Measurements from ENCODE around the gene GTF3C4. TPM values are rescaled to one million over a fixed set of nuclear protein-coding genes. Genes with fewer than 3 reads are reported as not detected.

GTF3C4 gene
- total and polyA plus RNA-seq, 2 of the 8 experiments (the other 6 are each of a cell fraction or from before 2014, with no cell fraction given), result 6.8 to 39.2 TPM

DNA sequence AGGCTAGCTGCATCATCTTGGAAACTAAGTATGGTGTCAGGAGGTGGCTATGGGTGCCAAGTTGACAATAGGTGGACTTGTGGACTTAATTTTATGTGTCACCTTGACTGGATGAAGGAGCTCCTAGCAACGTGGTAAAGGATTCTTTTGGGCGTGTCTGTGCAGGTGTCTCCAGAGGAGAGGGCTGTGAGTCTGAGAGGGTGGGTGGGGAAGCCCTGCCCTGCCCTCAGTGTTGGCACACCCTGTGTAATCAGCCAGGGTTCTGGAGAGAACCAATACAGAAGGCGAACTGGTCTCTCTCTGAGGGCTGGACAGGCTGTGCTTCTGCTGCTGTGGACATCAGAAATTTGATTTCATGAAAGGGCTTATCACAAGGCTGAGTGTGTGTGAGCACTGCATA lies 61.0 kb downstream of the GTF3C4 start:
- Histone ChIP-seq H2BK5ac (ENCODE audit: low read depth, low read length) (no peak overlapping the region), H3K9me3 (ENCODE audit: insufficient read depth in 2 of 2, low read depth in 1 of 2, low read length in 1 of 2) (no peaks in the 10 kb centered on the region), H2BK20ac (ENCODE audit: low read length) (no peak overlapping the region), H4K20me1 (replicated peaks in 1 of 2; ENCODE audit: control insufficient read depth in 1 of 2, insufficient read depth in 2 of 2, low read length in 2 of 2) (no peaks in the 10 kb centered on the region), H4K8ac (ENCODE audit: extremely low read depth, insufficient read depth, low read length) (no peak overlapping the region), H2BK12ac (ENCODE audit: low read depth, low read length) (no peak overlapping the region), H2BK120ac (replicated peaks; ENCODE audit: low read depth, low read length) (no peak overlapping the region), H3K4me2 (ENCODE audit: insufficient read depth in 1 of 2, low read depth in 2 of 2, low read length in 2 of 2) (no peak overlapping the region), H3K56ac (replicated peaks; ENCODE audit: insufficient read length, low read depth, low read length) (no peak overlapping the region), H3K79me2 (ENCODE audit: control insufficient read depth in 1 of 2, insufficient read depth in 2 of 2, low read length in 2 of 2) (no peaks in the 10 kb centered on the region), H3K23ac (ENCODE audit: insufficient read length) (no peak overlapping the region), H3K18ac (ENCODE audit: extremely low read depth, low read length) (no peak overlapping the region), H3K36me3 (ENCODE audit: control insufficient read depth in 2 of 4, insufficient read depth in 4 of 4, low read length in 3 of 4) (no peaks in the 10 kb centered on the region), H2AFZ (ENCODE audit: low read length) (no peak overlapping the region), H3K27ac (ENCODE audit: low read depth, low read length) (no peak overlapping the region), H2AK5ac (ENCODE audit: low read depth, low read length) (no peak overlapping the region), H3K9ac (replicated peaks in 1 of 4; ENCODE audit: extremely low read depth in 1 of 4, low read depth in 3 of 4, low read length in 3 of 4) (no peak overlapping the region; a peak in 1 of 7 replicates), H3K23me2 (ENCODE audit: low read depth, low read length) (no peaks in the 10 kb centered on the region), H3K79me1 (ENCODE audit: low read depth, low read length) (no peaks in the 10 kb centered on the region), H4K5ac (ENCODE audit: insufficient read length, low read depth, low read length) (no peak overlapping the region), H3K4me3 (ENCODE audit: extremely low read depth in 1 of 4, insufficient read depth in 2 of 4, low read depth in 3 of 4, low read length in 4 of 4) (no peak overlapping the region), H3K14ac (ENCODE audit: insufficient read length) (no peak overlapping the region), H3K4ac (replicated peaks; ENCODE audit: insufficient read length, low read depth, low read length) (no peak overlapping the region), H3K27me3 (replicated peaks in 1 of 4; ENCODE audit: control insufficient read depth in 3 of 4, extremely low read depth in 1 of 4, insufficient read depth in 3 of 4, low read length in 3 of 4) (no peaks in the 10 kb centered on the region; a peak in 1 of 7 replicates), H4K91ac (replicated peaks; ENCODE audit: insufficient read length, low read length) (no peak overlapping the region), H3K4me1 (replicated peaks in 1 of 4; ENCODE audit: control insufficient read depth in 3 of 4, insufficient read depth in 4 of 4, low read length in 3 of 4) (no peaks in the 10 kb centered on the region; a peak in 1 of 7 replicates), H2BK15ac (ENCODE audit: low read length) (no peak overlapping the region)
- no peak for FAIRE-seq
- ChIA-PET CTCF (ENCODE audit: partially characterized antibody) (interaction anchor here (0.6 to 1.0 kb wide), 3 partner anchors 9 to 38 kb away, joined by 3 to 4 read pairs (median 3); no protein-coding TSS in a partner anchor), POLR2A (ENCODE audit: partially characterized antibody) (no interaction called here)
- no peak for DNase-seq (ENCODE audit: low read depth in 1 of 2, low spot score in 2 of 2)
- WGBS, 2 experiments (ENCODE audit: extremely low coverage in 1 of 2, insufficient coverage in 1 of 2, insufficient read length in 1 of 2, insufficient replicate concordance in 2 of 2, low coverage in 1 of 2, low lambda C conversion rate in 2 of 2, missing lambda C conversion rate in 1 of 2), result 87% methylated on average over 3 of the region's 3 CpGs; no CpG with 5 or more reads in 1 of the 2 experiments
- no peak for TF ChIP-seq JUN (IDR thresholded peaks at IDR 0.05; ENCODE audit: low read depth, low read length)
- no peak for TF ChIP-seq POU5F1 (IDR thresholded peaks at IDR 0.05; ENCODE audit: low read depth, low read length)
- no peak for TF ChIP-seq SIRT6 (IDR thresholded peaks at IDR 0.05; ENCODE audit: low read length)
- no peak for TF ChIP-seq KDM5A (IDR thresholded peaks at IDR 0.05; ENCODE audit: low read length)
- no peak for TF ChIP-seq FOSL1 (IDR thresholded peaks at IDR 0.05; ENCODE audit: insufficient read depth, low read depth, low read length)
- no peak for TF ChIP-seq MAFK (IDR thresholded peaks at IDR 0.05; ENCODE audit: low read depth, low read length)
- no peak for TF ChIP-seq GABPA (IDR thresholded peaks at IDR 0.05; ENCODE audit: borderline replicate concordance, insufficient read depth, low read length)
- no peak for TF ChIP-seq SIN3A (conservative IDR thresholded peaks at IDR 0.05 in 1 of 2, IDR thresholded peaks at IDR 0.05 in 1 of 2; ENCODE audit: low read depth in 1 of 2, low read length in 2 of 2)
- TF ChIP-seq YY1 (IDR thresholded peaks at IDR 0.05; ENCODE audit: low read depth, low read length), result no peak
- TF ChIP-seq SP1 (IDR thresholded peaks at IDR 0.05; ENCODE audit: low read depth, low read length), result no peak
- TF ChIP-seq PHF8 (conservative IDR thresholded peaks at IDR 0.05; ENCODE audit: low read depth, low read length), result no peak
- no peak for TF ChIP-seq KDM4A (IDR thresholded peaks at IDR 0.05; ENCODE audit: low read depth, low read length, severe bottlenecking)
- TF ChIP-seq SRF (IDR thresholded peaks at IDR 0.05; ENCODE audit: low read depth, low read length), result no peak

All from H1 (cell line).